ENCODE data around the gene CCDC91. TPM values are rescaled to one million over a fixed set of nuclear protein-coding genes. Genes with fewer than 3 reads are reported as not detected.
A peak's percentile ranks its signal among the peaks of the same experiment; 100 is the strongest.

Gene CCDC91
- total RNA-seq, 4 donors from 2014 or later, result 55.6 to 74.0 (median 62.6) TPM

DNA sequence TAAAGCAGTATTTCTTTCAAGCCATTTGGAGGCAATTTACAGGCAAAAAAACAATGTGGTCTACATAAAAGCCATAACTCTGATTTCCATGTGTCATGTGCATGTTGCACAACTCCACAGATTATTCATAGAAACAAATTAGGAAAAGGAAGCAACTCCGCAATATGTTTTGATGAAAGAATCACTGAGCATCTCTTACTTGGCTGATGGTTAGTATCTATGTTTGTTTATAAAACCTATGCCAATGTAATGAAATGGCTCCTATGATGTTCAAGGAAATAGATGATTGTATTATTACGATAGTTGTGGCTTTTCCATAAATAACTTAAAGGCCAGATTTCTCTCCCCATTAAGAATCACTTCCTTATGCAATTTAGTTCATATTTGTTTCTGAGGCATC is 373.7 kb downstream of the CCDC91 start:
- H3K36me3 ChIP-seq, result no peaks in the 10 kb centered on the region
- H3K9me3 ChIP-seq, result no peaks in the 10 kb centered on the region
- no peak overlapping the region for H3K4me3 ChIP-seq (replicated peaks in 1 of 3)
- TF ChIP-seq, protein P1, sequence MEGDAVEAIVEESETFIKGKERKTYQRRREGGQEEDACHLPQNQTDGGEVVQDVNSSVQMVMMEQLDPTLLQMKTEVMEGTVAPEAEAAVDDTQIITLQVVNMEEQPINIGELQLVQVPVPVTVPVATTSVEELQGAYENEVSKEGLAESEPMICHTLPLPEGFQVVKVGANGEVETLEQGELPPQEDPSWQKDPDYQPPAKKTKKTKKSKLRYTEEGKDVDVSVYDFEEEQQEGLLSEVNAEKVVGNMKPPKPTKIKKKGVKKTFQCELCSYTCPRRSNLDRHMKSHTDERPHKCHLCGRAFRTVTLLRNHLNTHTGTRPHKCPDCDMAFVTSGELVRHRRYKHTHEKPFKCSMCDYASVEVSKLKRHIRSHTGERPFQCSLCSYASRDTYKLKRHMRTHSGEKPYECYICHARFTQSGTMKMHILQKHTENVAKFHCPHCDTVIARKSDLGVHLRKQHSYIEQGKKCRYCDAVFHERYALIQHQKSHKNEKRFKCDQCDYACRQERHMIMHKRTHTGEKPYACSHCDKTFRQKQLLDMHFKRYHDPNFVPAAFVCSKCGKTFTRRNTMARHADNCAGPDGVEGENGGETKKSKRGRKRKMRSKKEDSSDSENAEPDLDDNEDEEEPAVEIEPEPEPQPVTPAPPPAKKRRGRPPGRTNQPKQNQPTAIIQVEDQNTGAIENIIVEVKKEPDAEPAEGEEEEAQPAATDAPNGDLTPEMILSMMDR (IDR thresholded peaks at IDR 0.05), result no peak
- TF ChIP-seq POLR2A (IDR thresholded peaks at IDR 0.05), result no peak
- intact Hi-C loops (cut with DNase I), result no loop called here
- no peak for DNase-seq
- no peaks in the 10 kb centered on the region for H3K4me1 ChIP-seq
- H3K27ac ChIP-seq, result peak overlapping the region in 1 of 3 donors; percentile 19
- 84 to 87% methylated on average over 2 of the region's 2 CpGs for WGBS, 2 donors
- H3K27me3 ChIP-seq, result no peaks in the 10 kb centered on the region

DNA sequence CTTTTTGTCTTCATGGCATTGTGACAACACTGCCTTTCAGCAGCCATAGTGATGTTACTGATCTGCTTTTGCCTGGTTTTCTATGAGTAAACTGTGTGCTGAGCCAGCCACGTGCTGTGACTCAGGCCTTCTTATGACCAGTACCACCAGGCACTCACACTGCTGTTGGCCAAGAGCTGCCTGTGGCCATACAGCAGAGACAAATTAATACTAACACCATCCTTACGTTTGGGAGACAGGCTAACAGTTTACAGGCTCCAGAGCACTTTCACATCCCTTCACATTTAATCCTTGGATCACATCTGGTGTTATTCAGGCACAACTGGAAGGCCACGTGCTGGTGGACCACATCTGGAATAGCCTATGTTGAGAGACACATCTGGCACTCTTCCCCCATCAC is 377.9 kb downstream of the CCDC91 start:
- TF ChIP-seq, protein P1 (IDR thresholded peaks at IDR 0.05), result no peak
- no peak for TF ChIP-seq POLR2A (IDR thresholded peaks at IDR 0.05)
- H3K4me1 ChIP-seq, result no peaks in the 10 kb centered on the region
- intact Hi-C loops (cut with DNase I), result no loop called here
- H3K27ac ChIP-seq, result no peak overlapping the region
- DNase-seq, result no peak
- H3K9me3 ChIP-seq, result no peaks in the 10 kb centered on the region
- H3K36me3 ChIP-seq, result no peaks in the 10 kb centered on the region
- H3K4me3 ChIP-seq (replicated peaks in 1 of 3), result no peak overlapping the region
- 84 to 89% methylated on average over 3 of the region's 3 CpGs for WGBS, 2 donors
- no peaks in the 10 kb centered on the region for H3K27me3 ChIP-seq

DNA sequence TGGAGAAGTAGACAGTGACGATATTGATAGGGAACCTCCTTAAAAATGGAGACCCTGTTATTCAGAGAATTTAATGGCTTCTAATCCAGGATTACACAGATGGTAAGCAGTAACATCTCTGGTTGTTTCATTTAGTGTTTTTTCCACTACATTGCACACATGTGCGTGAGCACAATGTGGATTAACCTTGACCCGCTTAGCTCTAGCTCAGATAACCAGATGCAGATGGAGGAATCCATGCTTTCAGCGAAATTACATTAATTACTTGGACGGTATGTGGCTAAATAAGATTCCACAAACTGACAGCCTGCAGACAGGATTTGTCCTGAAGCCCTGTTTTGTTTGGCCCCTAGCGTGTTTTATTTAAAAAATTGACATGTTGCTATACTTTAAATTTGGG is 378.4 kb downstream of the CCDC91 start:
- no peak for DNase-seq
- Histone ChIP-seq H3K27me3 (no peaks in the 10 kb centered on the region), H3K9me3 (no peaks in the 10 kb centered on the region), H3K27ac (no peak overlapping the region), H3K36me3 (no peaks in the 10 kb centered on the region), H3K4me3 (replicated peaks in 1 of 3) (no peak overlapping the region), H3K4me1 (no peaks in the 10 kb centered on the region)
- intact Hi-C loops (cut with DNase I), result no loop called here
- 81 to 84% methylated on average over 6 of the region's 6 CpGs for WGBS, 2 donors
- no peak for TF ChIP-seq POLR2A (IDR thresholded peaks at IDR 0.05)
- TF ChIP-seq, protein P1 (IDR thresholded peaks at IDR 0.05), result no peak

DNA sequence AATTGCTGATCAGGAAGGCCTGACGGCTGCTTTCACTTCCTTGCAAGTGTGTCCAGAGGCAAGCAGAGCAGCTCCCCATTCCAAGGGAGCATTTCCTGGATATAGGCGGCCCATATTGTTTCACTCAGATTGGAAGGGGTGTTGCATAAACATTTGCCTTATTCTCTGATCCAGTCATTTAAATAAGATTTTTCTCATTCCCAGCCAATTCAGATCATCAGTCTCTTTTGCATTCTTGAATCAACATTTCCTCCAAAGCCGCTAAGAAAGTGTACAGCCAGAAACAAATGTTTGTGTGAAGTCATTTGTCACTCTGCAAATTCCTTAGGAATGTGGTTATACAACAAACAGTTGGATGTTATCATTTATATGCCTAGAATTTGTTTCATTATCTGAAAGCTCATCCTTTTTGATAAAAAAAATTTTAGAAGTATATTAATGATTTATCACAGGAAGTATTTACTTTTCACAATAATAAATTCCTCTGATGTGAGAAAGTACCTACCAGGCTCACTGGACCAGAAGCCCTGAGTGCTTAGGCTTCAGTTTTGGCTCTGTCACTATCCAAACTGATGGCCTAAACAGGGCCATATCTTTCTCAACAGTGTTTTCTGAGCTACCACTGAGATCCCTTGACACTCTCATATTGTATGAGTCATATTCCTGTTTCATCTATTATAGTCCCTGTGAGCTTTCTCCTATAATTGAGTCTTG is 379.6 kb downstream of the CCDC91 start:
- Histone ChIP-seq H3K4me3 (replicated peaks in 1 of 3) (no peak overlapping the region), H3K27me3 (no peaks in the 10 kb centered on the region), H3K27ac (no peak overlapping the region), H3K4me1 (no peaks in the 10 kb centered on the region), H3K9me3 (no peaks in the 10 kb centered on the region), H3K36me3 (no peaks in the 10 kb centered on the region)
- no peak for TF ChIP-seq POLR2A (IDR thresholded peaks at IDR 0.05)
- TF ChIP-seq, protein P1 (IDR thresholded peaks at IDR 0.05), result no peak
- intact Hi-C loops (cut with DNase I), result no loop called here
- WGBS, 2 donors, result 68 to 72% methylated on average over 3 of the region's 3 CpGs
- DNase-seq, result no peak

DNA sequence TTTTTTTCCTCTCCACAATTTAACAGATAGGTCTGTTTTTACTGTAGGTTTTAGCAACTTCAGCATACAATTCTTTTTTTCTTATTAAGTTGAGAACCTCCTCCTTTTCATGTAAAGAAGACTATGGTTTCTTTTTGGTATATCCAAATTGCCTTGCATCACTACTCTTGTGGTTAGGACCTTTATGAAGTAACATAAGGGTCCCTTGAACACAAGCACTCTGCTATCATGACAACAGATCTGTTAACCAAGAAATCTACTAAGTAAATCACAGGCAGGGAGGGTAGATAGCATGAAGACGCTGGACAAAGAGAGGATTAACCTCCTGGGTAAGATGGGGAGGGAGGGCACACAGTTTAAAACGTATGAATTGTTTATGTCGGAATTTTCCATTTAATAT is 380.6 kb downstream of the CCDC91 start:
- H3K36me3 ChIP-seq, result no peaks in the 10 kb centered on the region
- intact Hi-C loops (cut with DNase I), result no loop called here
- no peak for TF ChIP-seq POLR2A (IDR thresholded peaks at IDR 0.05)
- TF ChIP-seq, protein P1 (IDR thresholded peaks at IDR 0.05), result no peak
- no peak overlapping the region for H3K4me3 ChIP-seq (replicated peaks in 1 of 3)
- no peaks in the 10 kb centered on the region for H3K27me3 ChIP-seq
- DNase-seq, result no peak
- no peaks in the 10 kb centered on the region for H3K9me3 ChIP-seq
- no peak overlapping the region for H3K27ac ChIP-seq
- no peaks in the 10 kb centered on the region for H3K4me1 ChIP-seq
- 74 to 79% methylated on average over 3 of the region's 3 CpGs for WGBS, 2 donors
